Type B pancreatic cell (in vitro differentiated cells): ENCODE results near the gene CHKB. TPM values are rescaled to one million over a fixed set of nuclear protein-coding genes. Genes with fewer than 3 reads are reported as not detected.
A peak's percentile ranks its signal among the peaks of the same experiment; 100 is the strongest.

Experiments used
- DNase-seq: peaks from one replicate; pipeline ENCODE4 v3.0.0; 2021; ENCODE audit warnings: mixed read lengths; ENCODE audit not compliant: unreplicated experiment; ENCODE audit errors: extremely low spot score
- H3K27ac Mint-ChIP-seq: 2 replicates; pipeline ENCODE4 v1.8.0; 2021; ENCODE audit warnings: mild to moderate bottlenecking, mixed read lengths
- H3K27me3 Mint-ChIP-seq: 2 replicates; pipeline ENCODE4 v1.8.0; 2021; ENCODE audit warnings: mixed read lengths
- H3K36me3 Mint-ChIP-seq: 2 replicates; pipeline ENCODE4 v1.8.0; 2021; ENCODE audit warnings: mixed read lengths
- H3K4me1 Mint-ChIP-seq: one replicate; pipeline ENCODE4 v1.8.0; 2021; ENCODE audit warnings: mixed read lengths; ENCODE audit not compliant: unreplicated experiment
- H3K4me3 Mint-ChIP-seq: 2 replicates; pipeline ENCODE4 v1.8.0; 2021; ENCODE audit warnings: mild to moderate bottlenecking, mixed read lengths
- H3K9me3 Mint-ChIP-seq: 2 replicates; pipeline ENCODE4 v1.8.0; 2021; ENCODE audit warnings: mixed read lengths
- total RNA-seq: library from RNA; stranded (reverse); gene quantifications from 2 replicates; pipeline ENCODE4 v1.2.1, GENCODE V29; 2021; ENCODE audit warnings: low replicate concordance
- TF ChIP-seq, protein P1 (sequence below): fragments of 200-600 bp; sonication (generic); conservative IDR thresholded peaks from 2 replicates; pipeline ENCODE4 v1.5.0; 2021; ENCODE audit warnings: antibody characterized with exemption, mild to moderate bottlenecking

Gene CHKB
- total RNA-seq, 1 donor from 2014 or later: 96.9 TPM

DNA sequence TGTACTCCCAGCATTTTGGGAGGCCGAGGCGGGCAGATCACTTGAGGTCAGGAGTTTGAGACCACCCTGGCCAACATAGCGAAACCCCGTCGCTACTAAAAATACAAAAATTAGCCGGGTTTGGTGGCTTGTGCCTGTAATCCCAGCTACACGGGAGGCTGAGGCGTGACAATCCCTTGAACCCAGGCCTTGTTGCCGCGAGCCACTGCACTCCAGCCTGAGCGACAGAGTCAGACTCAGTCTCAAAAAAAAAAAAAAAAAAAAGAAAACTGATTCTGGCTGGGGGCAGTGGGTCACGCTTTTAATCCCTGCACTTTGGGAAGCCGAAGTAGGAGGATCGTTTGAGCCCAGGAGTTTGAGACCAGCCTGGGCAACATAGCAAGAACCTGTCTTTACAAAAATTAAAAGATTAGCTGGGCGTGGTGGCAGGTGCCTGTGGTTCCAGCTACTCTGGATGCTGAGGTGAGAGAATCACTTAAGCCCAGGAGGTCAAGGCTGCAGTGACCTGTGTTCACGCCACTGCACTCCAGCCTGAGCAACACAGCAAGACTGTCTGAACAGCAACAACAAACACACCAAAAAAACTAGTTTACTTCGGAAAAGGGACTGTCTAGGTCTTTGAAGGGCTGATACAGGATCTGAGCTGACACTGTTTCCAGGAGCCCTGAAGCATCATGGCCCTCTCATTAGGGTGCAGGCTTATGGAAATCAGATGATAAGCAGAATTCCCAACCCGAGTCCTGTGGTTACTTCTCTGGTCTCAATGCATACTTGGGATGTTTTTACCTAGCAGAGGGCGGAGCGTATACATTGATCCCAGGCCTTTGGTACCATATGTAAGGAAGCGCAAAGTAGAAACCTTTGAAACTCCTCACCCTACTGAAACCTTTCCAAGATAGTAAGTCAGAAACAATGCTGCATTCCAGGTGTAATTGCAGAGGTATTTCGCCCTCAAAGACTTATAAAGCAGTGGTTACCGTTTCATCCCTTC lies 1.8 kb upstream of the CHKB start:
- DNase-seq: no peak
- H3K27ac Mint-ChIP-seq: no peak overlapping the region

DNA sequence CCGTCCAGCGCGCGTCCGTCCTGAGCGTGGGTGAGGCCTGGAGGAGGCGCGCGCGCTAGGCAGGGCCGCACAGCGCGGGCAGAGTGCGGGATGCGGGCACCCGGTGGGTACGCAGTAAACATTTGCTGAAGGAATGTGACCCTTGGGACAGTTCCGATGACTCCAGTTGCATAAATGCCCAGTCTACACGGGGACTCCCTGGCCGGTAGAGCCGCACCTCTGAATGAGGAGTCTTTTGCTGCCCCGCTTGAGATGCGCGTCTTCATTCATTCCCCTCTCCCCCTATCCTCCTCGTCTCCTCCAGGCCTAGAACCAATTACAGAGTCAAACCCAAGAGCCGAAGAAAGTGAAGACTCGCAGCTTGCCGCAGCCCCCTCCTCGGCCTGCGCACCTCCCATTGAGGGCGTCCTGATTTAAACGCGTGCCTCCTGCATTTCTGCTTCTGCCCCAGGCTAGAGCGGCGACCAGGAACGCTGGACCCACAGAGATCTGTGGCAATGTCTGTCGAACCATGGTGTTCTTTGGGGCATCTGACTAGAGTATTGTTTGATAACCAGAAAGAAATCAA lies 729 bp upstream of the CHKB start:
- Mint-ChIP-seq H3K36me3 (peaks cover 3% of the 10 kb centered on the region), H3K4me3 (peak overlapping the region; percentile 91), H3K9me3 (no peaks in the 10 kb centered on the region), H3K4me1 (peaks cover 6% of the 10 kb centered on the region), H3K27me3 (no peaks in the 10 kb centered on the region), H3K27ac (peak overlapping the region; percentile 75)
- DNase-seq: no peak
- TF ChIP-seq, protein P1, sequence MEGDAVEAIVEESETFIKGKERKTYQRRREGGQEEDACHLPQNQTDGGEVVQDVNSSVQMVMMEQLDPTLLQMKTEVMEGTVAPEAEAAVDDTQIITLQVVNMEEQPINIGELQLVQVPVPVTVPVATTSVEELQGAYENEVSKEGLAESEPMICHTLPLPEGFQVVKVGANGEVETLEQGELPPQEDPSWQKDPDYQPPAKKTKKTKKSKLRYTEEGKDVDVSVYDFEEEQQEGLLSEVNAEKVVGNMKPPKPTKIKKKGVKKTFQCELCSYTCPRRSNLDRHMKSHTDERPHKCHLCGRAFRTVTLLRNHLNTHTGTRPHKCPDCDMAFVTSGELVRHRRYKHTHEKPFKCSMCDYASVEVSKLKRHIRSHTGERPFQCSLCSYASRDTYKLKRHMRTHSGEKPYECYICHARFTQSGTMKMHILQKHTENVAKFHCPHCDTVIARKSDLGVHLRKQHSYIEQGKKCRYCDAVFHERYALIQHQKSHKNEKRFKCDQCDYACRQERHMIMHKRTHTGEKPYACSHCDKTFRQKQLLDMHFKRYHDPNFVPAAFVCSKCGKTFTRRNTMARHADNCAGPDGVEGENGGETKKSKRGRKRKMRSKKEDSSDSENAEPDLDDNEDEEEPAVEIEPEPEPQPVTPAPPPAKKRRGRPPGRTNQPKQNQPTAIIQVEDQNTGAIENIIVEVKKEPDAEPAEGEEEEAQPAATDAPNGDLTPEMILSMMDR: no peak

More for the DNA sequence above, 1.8 kb upstream of the CHKB start:
- no peaks in the 10 kb centered on the region for H3K9me3 Mint-ChIP-seq
- no peaks in the 10 kb centered on the region for H3K27me3 Mint-ChIP-seq
- peaks cover 3% of the 10 kb centered on the region for H3K36me3 Mint-ChIP-seq
- peaks cover 6% of the 10 kb centered on the region for H3K4me1 Mint-ChIP-seq
- TF ChIP-seq, protein P1: no peak
- peak overlapping the region; percentile 91 for H3K4me3 Mint-ChIP-seq

DNA sequence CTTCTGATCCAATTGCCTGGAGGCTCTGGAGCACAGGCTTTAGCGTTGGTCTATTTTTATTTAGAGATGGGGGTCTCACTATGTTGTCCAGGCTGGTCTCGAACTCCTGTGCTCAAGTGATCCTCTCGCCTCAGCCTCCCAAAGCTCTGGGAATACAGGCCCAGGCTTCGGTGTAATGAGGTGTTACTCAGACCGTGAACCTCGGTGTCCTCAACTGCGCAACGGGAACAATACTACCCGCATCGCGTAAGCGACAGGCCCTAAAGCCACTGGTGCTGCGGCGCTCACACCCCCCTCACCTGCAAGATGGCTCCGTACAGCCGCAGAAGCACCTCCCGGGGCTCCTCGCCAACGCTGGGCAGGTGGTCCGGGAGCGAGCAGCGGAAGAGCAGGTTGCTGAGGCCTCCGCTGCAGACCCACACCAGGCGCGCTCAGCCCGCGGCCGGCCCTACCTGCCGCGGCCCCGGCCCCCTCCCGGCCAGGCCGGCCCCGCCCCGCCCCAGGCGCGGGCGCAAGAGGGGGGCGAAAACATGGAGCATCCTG lies 628 bp downstream of the CHKB start:
- TF ChIP-seq, protein P1: no peak

DNA sequence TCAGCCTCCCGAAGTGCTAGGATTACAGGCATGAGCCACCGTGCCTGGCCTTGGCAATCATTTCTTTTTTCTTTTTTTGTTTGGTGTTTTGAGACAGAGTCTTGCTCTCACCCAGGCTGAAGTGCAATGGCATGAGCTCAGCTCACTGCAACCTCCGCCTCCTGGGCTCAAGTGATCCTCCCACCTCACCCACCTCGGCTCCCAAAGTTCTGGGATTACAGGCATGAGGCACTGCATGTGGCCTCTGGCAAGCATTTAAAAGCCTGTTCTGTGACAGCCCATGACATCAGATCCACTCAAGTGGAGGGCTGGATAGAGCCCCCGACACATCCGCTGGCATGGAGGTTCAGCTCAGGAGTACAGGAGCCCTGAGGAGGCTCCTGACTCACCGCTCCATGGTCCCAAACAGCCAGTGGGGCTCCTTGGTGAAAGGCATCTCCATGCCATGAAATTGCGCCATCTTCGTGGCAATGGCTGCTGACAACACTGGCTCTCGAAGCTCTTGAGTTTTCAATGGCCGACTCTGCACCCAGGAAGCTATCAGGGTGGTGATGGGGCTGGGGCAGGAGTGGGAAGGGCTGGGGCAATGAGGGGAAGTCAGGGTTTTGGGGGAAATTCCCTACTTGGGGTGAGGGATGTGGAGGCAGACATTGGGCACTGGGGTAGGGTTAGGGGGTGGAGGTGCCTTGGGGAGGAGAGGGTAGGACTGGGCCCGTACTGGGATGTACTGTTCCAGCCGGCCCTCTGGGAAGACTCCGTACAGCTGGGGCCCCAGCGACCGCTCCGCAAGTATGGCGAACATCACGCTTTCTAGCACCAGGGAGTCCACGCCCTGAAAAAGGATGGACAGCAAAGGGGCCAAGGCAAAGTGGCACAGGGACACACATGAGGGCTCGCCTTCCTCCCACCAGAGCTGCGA lies 1.4 kb downstream of the CHKB start:
- TF ChIP-seq, protein P1: no peak
- H3K4me1 Mint-ChIP-seq: peaks cover 6% of the 10 kb centered on the region
- DNase-seq: no peak
- H3K27me3 Mint-ChIP-seq: no peaks in the 10 kb centered on the region
- H3K36me3 Mint-ChIP-seq: peaks cover 3% of the 10 kb centered on the region
- peak overlapping the region; percentile 79 for H3K27ac Mint-ChIP-seq
- H3K9me3 Mint-ChIP-seq: no peaks in the 10 kb centered on the region
- H3K4me3 Mint-ChIP-seq: peak overlapping the region; percentile 89

More for the DNA sequence above, 628 bp downstream of the CHKB start:
- Mint-ChIP-seq H3K4me1 (peaks cover 6% of the 10 kb centered on the region), H3K9me3 (no peaks in the 10 kb centered on the region), H3K4me3 (peak overlapping the region; percentile 91), H3K27ac (peak overlapping the region; percentile 93), H3K27me3 (no peaks in the 10 kb centered on the region), H3K36me3 (peaks cover 3% of the 10 kb centered on the region)
- DNase-seq: no peak

DNA sequence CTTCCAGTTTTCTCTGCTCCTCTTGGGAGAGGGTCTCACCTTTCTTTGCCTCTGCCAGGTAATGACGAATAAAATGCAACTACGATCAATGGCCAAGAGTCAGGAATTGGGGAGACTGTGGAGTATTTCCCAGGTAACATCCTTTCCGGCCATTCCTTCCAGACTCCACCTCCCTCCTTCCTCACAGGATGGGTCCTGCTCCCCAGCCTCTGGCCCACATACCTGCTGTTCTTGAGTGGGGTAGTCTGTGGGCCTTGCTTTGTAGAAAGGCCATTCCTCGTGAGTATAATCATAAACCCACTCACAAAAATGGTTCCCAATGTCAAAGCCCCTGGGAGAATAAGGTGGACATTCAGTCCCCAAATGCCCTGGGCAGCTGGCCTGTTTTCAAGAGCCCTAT lies 2.9 kb downstream of the CHKB start:
- Mint-ChIP-seq H3K27ac (no peak overlapping the region), H3K9me3 (no peaks in the 10 kb centered on the region), H3K4me3 (no peak overlapping the region), H3K36me3 (peaks cover 3% of the 10 kb centered on the region), H3K4me1 (peaks cover 6% of the 10 kb centered on the region), H3K27me3 (no peaks in the 10 kb centered on the region)
- TF ChIP-seq, protein P1: no peak
- DNase-seq: no peak
